CD14-positive monocyte (primary cell): Measurements from ENCODE around the gene COPS9. TPM values are rescaled to one million over a fixed set of nuclear protein-coding genes. Genes with fewer than 3 reads are reported as not detected.

ENCODE experiments used
- DNase-seq, 3 donors: peaks; one replicate each; pipeline ENCODE4 v3.0.0-alpha.2; 2011 to 2022
- H2AFZ ChIP-seq: 2 replicates; pipeline ENCODE4 v1.6.0; 2012; ENCODE audit warnings: mild to moderate bottlenecking, low read depth, low read length, inconsistent platforms; ENCODE audit not compliant: insufficient read depth, poor library complexity, severe bottlenecking
- H3K27ac ChIP-seq, 2 donors: 1 replicate in 1 of 2; 2 replicates in 1 of 2; pipeline ENCODE4 v1.5.1; 2012 to 2013; ENCODE audit warnings: low read length in 2 of 2, control low read depth in 1 of 2, inconsistent platforms in 1 of 2, low read depth in 1 of 2, mild to moderate bottlenecking in 1 of 2
- H3K27me3 ChIP-seq, 2 donors: one replicate each; pipeline versions ENCODE4 v1.6.0 to v1.6.1; 2011 to 2013; ENCODE audit warnings: low read length in 2 of 2; ENCODE audit not compliant: control insufficient read depth in 2 of 2, insufficient read depth in 2 of 2
- H3K36me3 ChIP-seq, 2 donors: replicated peaks in 1 of 2; 1 replicate in 1 of 2; 2 replicates in 1 of 2; pipeline versions ENCODE4 v1.5.1 to v1.6.1; 2012 to 2013; ENCODE audit warnings: low read length in 2 of 2, control low read depth in 1 of 2, inconsistent platforms in 1 of 2, mild to moderate bottlenecking in 1 of 2; ENCODE audit not compliant: insufficient read depth in 2 of 2, control insufficient read depth in 1 of 2
- H3K4me1 ChIP-seq, 2 donors: 1 replicate in 1 of 2; 2 replicates in 1 of 2; pipeline versions ENCODE4 v1.5.1 to v1.6.1; 2012 to 2013; ENCODE audit warnings: low read length in 2 of 2, control low read depth in 1 of 2, inconsistent platforms in 1 of 2, mild to moderate bottlenecking in 1 of 2, moderate library complexity in 1 of 2; ENCODE audit not compliant: insufficient read depth in 2 of 2, control insufficient read depth in 1 of 2
- H3K4me2 ChIP-seq: replicated peaks from 2 replicates; pipeline ENCODE3; 2012; ENCODE audit warnings: low read length, moderate library complexity, mild to moderate bottlenecking; ENCODE audit not compliant: poor library complexity, severe bottlenecking; ENCODE audit errors: extremely low read depth
- H3K4me3 ChIP-seq, 3 experiments: fragments of 200-600 bp in 1 of 3; sonication (generic) in 1 of 3; replicated peaks in 1 of 3; 1 replicate in 2 of 3; 2 replicates in 1 of 3; pipeline ENCODE4 v1.5.1; 2011 to 2013; ENCODE audit warnings: low read length in 3 of 3, mild to moderate bottlenecking in 3 of 3, control low read depth in 2 of 3, low read depth in 2 of 3, inconsistent platforms in 1 of 3, moderate library complexity in 1 of 3
- H3K79me2 ChIP-seq: 2 replicates; pipeline ENCODE4 v1.6.0; 2012; ENCODE audit warnings: mild to moderate bottlenecking, control low read depth, inconsistent platforms, low read length, moderate library complexity; ENCODE audit not compliant: insufficient read depth
- H3K9ac ChIP-seq: 2 replicates; pipeline ENCODE4 v1.6.0; 2017; ENCODE audit warnings: low read length, mild to moderate bottlenecking; ENCODE audit not compliant: insufficient read depth, poor library complexity, severe bottlenecking
- H3K9me3 ChIP-seq, 2 donors: replicated peaks in 1 of 2; 1 replicate in 1 of 2; 2 replicates in 1 of 2; pipeline versions ENCODE4 v1.5.1 to v1.6.1; 2012 to 2013; ENCODE audit warnings: low read length in 2 of 2, control low read depth in 1 of 2; ENCODE audit not compliant: control insufficient read depth in 1 of 2, insufficient read depth in 1 of 2
- H4K20me1 ChIP-seq: 2 replicates; pipeline ENCODE4 v1.6.0; 2012; ENCODE audit warnings: mild to moderate bottlenecking, low read length, control low read depth, moderate library complexity; ENCODE audit not compliant: insufficient read depth
- H3K27ac Mint-ChIP-seq, 7 donors: one replicate each; pipeline ENCODE4 v1.8.0; 2020; ENCODE audit warnings: mild to moderate bottlenecking in 7 of 7, mixed read lengths in 7 of 7, moderate library complexity in 6 of 7, inconsistent platforms in 2 of 7
- H3K27me3 Mint-ChIP-seq, 3 donors: one replicate each; pipeline ENCODE4 v1.8.0; 2021 to 2022; ENCODE audit warnings: low read depth in 3 of 3, mild to moderate bottlenecking in 3 of 3, mixed read lengths in 3 of 3, moderate library complexity in 3 of 3, inconsistent platforms in 1 of 3
- H3K36me3 Mint-ChIP-seq, 2 donors: one replicate each; pipeline ENCODE4 v1.8.0; 2020; ENCODE audit warnings: mixed read lengths in 2 of 2, inconsistent platforms in 1 of 2, mild to moderate bottlenecking in 1 of 2
- H3K4me1 Mint-ChIP-seq: one replicate; pipeline ENCODE4 v1.8.0; 2020; ENCODE audit warnings: mild to moderate bottlenecking, mixed read lengths
- H3K4me3 Mint-ChIP-seq, 2 donors: one replicate each; pipeline ENCODE4 v1.8.0; 2020; ENCODE audit warnings: mild to moderate bottlenecking in 2 of 2, mixed read lengths in 2 of 2, moderate library complexity in 1 of 2
- H3K9me3 Mint-ChIP-seq, 7 donors: one replicate each; pipeline ENCODE4 v1.8.0; 2020 to 2022; ENCODE audit warnings: mixed read lengths in 7 of 7, mild to moderate bottlenecking in 6 of 7, moderate library complexity in 6 of 7, inconsistent platforms in 2 of 7
- CTCF ChIP-seq: fragments of 200-600 bp; IDR thresholded peaks from one replicate; pipeline ENCODE4 v1.8.0; 2022; ENCODE audit warnings: antibody characterized with exemption, mild to moderate bottlenecking
- WGBS: methylation state at CpG from one replicate; pipeline ENCODE4 v1.1.5; 2013; ENCODE audit warnings: missing lambda C conversion rate; ENCODE audit not compliant: insufficient coverage; 5-methylcytosine and 5-hydroxymethylcytosine counted together
- intact Hi-C, 2 donors: fragments of 100-400 bp; cut with micrococcal nuclease; formaldehyde crosslinking; loops; one replicate each; pipeline versions ENCODE4 v1.15.0 to v1.15.1; 2023
- polyA plus RNA-seq, 3 donors: library from polyadenylated mRNA; depleted of rRNA in 1 of 3; unstranded in 2 of 3; stranded (reverse) in 1 of 3; fragments of 300-500 nt in 2 of 3; fragments of >200 nt in 1 of 3; fragmentation: Illumina TruSeq in 2 of 3; gene quantifications; 1 replicate in 2 of 3; 2 replicates in 1 of 3; pipeline ENCODE4 v1.2.3, GENCODE V29; 2012 to 2021

Gene COPS9
- polyA plus RNA-seq, 3 donors, result 123 to 300 (median 268) TPM

- no peak for TF ChIP-seq CTCF
- no peaks in the 10 kb centered on the region for H3K36me3 ChIP-seq
- no peaks in the 10 kb centered on the region for H3K27me3 ChIP-seq
- H3K9ac ChIP-seq, result no peak overlapping the region
- no peak overlapping the region for H3K4me3 ChIP-seq
- no peaks in the 10 kb centered on the region for H3K4me1 ChIP-seq
- H2AFZ ChIP-seq, result no peak overlapping the region
- H3K27ac ChIP-seq, result no peak overlapping the region
- DNase-seq, result no peak
- Mint-ChIP-seq H3K4me3 (no peak overlapping the region), H3K4me1 (no peaks in the 10 kb centered on the region), H3K36me3 (no peaks in the 10 kb centered on the region), H3K27me3 (peaks cover 4 to 18% (median 6%) of the 10 kb centered on the region in 3 donors), H3K27ac (no peak overlapping the region), H3K9me3 (peaks cover 0 to 4% (median 0%) of the 10 kb centered on the region in 7 donors)
- WGBS, result 84% methylated on average over 16 of the region's 17 CpGs
- no peaks in the 10 kb centered on the region for H3K9me3 ChIP-seq
- no peaks in the 10 kb centered on the region for H4K20me1 ChIP-seq
- no peaks in the 10 kb centered on the region for H3K79me2 ChIP-seq
- intact Hi-C loops, result no loop called here
- no peak overlapping the region for H3K4me2 ChIP-seq
These were observed 19.1 kb upstream of the COPS9 start for GRCh38 chr2:240155048-240155744.

- intact Hi-C loops, result no loop called here
- H2AFZ ChIP-seq, result no peak overlapping the region
- no peak for TF ChIP-seq CTCF
- Mint-ChIP-seq H3K27ac (no peak overlapping the region), H3K9me3 (peaks cover 0 to 4% (median 0%) of the 10 kb centered on the region in 7 donors), H3K36me3 (no peaks in the 10 kb centered on the region), H3K27me3 (peaks cover 5 to 18% (median 6%) of the 10 kb centered on the region in 3 donors), H3K4me3 (no peak overlapping the region), H3K4me1 (no peaks in the 10 kb centered on the region)
- H3K4me2 ChIP-seq, result no peak overlapping the region
- H3K27ac ChIP-seq, result no peak overlapping the region
- H4K20me1 ChIP-seq, result no peaks in the 10 kb centered on the region
- no peaks in the 10 kb centered on the region for H3K36me3 ChIP-seq
- no peaks in the 10 kb centered on the region for H3K4me1 ChIP-seq
- H3K4me3 ChIP-seq, result no peak overlapping the region
- H3K9ac ChIP-seq, result no peak overlapping the region
- no peaks in the 10 kb centered on the region for H3K9me3 ChIP-seq
- no peaks in the 10 kb centered on the region for H3K27me3 ChIP-seq
- H3K79me2 ChIP-seq, result no peaks in the 10 kb centered on the region
- DNase-seq, result no peak
- 91% methylated on average over 4 of the region's 8 CpGs for WGBS
These were observed 18.5 kb upstream of the COPS9 start for GRCh38 chr2:240154606-240155005.
